ENCODE data around the gene TIPARP.

The TIPARP gene

DNA sequence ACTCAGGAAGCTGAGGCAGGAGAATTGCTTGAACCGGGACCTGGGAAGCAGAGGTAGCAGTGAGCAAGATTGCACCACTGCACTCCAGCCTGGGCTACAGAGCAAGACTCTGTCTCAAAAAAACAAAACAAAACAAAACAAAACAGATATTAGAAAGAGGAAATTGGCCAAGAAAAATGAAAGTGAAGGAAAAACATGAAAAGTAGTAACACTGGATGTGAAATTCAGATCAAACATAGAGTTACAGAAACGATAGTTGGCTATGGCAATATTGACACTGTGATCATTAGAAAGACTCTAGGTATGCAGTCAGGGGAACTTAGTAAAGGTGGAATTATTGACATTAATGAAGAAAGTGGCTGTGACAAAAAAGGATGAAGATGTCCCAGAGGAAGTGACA, 13.2 kb upstream of the TIPARP start:
- TF ChIP-seq, protein P1, sequence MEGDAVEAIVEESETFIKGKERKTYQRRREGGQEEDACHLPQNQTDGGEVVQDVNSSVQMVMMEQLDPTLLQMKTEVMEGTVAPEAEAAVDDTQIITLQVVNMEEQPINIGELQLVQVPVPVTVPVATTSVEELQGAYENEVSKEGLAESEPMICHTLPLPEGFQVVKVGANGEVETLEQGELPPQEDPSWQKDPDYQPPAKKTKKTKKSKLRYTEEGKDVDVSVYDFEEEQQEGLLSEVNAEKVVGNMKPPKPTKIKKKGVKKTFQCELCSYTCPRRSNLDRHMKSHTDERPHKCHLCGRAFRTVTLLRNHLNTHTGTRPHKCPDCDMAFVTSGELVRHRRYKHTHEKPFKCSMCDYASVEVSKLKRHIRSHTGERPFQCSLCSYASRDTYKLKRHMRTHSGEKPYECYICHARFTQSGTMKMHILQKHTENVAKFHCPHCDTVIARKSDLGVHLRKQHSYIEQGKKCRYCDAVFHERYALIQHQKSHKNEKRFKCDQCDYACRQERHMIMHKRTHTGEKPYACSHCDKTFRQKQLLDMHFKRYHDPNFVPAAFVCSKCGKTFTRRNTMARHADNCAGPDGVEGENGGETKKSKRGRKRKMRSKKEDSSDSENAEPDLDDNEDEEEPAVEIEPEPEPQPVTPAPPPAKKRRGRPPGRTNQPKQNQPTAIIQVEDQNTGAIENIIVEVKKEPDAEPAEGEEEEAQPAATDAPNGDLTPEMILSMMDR (conservative IDR thresholded peaks at IDR 0.05): no peak
- H3K27ac ChIP-seq: no peak overlapping the region

DNA sequence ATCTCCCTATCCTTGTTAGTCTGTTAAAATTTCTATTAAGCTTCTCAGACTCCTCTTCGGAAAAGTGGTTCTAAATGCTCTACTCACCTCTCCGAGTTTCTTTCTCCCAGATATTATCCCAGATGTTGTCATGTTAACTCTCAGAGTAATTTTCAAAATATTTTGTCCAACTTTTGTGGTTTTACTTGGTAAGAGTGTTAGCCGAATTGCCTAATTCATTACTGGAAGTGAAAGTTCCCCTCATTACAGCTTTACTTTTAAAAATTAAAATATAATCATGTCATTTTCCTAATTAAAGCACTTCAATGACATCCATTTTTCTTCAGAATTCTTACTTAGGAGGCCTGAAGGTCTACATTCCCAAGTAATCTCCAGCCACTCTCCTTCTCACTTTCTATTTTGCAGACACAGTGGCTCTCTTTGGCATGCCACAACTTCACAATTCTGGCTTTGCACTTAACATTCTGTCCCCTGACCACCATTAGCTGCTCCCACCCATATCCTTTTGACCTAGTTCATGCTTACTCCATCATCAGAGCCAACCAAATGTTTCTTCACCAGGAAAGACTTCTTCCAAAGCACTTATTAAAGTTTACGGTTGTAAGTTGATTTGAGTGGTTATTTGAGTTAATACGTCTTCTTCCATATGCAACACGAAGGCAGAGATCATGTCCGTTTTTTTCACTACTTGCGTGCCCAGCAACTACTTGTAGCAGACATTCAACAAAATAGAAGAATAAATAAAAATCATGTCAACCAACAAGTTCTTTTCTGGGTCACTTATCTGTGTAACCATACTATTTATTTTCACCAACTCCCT, 10.2 kb upstream of the TIPARP start:
- H3K27ac ChIP-seq: no peak overlapping the region
- TF ChIP-seq, protein P1 (conservative IDR thresholded peaks at IDR 0.05): no peak

DNA sequence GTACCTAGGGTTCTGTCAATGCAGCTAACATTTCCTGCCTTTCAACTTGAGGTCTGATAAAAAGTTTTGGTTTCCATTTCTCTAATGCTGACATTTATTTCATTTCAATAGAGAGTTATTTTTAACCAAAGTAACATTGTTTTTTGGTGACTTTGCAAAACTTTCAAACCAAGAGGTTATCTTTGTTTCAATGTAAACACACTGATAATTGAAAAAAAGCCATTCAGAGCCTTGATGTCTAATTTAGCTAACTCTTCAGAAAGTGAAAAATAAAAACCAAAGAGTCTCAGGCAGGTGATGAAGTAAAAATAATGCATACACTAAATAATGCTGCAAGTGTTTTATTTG, 9.6 kb upstream of the TIPARP start:
- H3K27ac ChIP-seq: no peak overlapping the region
- TF ChIP-seq, protein P1 (conservative IDR thresholded peaks at IDR 0.05): no peak

DNA sequence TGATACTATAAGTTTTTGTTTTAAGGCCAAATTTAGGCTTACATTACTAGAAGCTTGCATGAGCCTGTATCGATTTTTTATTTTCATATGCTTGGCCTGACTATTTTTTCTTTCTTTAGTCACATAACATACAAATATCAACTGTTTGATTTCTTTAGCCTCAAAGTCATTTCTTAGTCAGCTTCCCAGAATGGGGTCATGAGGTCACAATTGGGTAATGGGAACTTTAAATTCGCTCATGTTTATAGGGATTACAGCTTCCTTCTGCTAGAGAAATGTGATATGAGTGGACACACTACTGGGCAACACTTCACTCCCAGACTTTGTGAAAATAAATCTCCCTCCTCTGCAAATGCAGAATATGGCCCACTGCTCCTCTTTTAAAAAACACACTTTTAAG, 9.1 kb upstream of the TIPARP start:
- TF ChIP-seq, protein P1 (conservative IDR thresholded peaks at IDR 0.05): no peak
- H3K27ac ChIP-seq: no peak overlapping the region

DNA sequence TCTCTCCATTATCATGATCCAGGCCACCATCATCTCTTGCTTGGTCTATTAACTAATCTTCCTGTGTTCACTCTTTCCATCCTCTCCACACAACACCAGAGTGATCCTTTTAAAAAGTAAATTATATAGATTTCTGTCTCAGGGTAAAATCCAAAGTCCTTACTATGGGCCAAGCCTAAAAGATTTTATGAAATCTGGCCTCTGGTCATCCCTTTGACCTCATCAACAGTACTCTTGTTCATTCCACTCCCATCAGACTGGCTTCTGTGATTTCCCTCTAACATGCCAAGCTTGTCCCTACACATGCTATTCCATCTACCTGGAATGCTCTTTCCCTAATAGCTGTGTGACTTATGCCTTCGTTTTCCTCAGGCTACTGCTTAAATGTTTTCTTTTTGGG, 8.3 kb upstream of the TIPARP start:
- TF ChIP-seq, protein P1 (conservative IDR thresholded peaks at IDR 0.05): no peak
- no peak overlapping the region for H3K27ac ChIP-seq

DNA sequence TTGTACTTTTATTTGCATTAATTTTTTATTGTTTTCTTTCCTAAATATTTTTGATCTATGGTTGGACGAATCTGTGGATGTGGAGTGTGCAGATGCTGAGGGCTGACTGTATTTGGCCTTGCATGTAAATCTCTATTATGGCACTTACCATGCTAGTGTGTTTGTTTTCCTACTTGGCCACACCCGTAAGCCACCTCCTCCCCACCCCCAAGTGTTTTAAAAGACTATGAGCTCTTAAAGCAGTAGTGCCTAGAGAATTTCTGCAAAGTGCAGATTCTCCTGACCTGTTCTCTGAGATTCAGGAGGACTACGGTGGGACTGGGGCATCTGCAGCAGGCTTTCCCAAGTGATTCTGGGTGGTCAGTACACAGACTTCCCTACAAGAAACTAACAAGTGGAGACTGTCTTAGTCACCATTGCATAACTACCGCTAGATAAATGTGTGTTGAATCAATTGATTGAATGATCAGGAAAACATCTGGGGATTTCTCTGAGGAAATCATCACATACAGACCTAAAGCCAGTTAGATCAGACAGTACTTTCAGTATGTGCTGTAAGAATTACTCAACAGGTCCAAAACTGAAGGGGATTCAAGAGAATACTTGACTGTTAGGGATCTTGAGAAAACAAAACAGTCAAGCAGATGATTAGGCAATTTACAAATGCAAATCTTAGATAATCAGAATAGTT, 6.2 kb upstream of the TIPARP start:
- peak overlapping the region; percentile 34 for H3K27ac ChIP-seq
- TF ChIP-seq, protein P1 (conservative IDR thresholded peaks at IDR 0.05): no peak

DNA sequence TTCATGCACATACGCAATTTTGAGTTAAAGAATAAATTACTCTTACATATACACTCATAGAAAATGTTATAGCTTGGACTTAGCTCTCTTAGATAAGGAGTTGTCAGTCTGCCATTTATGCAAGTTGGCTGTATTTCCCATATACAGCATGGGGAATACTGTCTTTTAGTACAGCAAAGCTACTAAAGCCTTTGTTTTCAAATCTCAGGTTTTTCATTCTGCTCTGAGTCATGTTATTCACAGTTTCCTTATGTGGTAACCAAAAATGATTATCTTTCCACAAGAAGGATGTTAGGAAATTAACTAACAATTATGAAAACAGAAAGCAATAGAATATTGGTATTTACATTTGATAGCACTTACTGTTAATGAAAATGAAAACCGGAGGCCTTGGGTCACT, 4.3 kb upstream of the TIPARP start:
- no peak overlapping the region for H3K27ac ChIP-seq
- TF ChIP-seq, protein P1 (conservative IDR thresholded peaks at IDR 0.05): no peak

All from VCaP (cell line).